Vagina (tissue), 2 donors: ENCODE measurements around the gene MAP1B. TPM values are rescaled to one million over a fixed set of nuclear protein-coding genes. Genes with fewer than 3 reads are reported as not detected.
"Not testable (repeated sequence)": the region's sequence is repeated elsewhere in the genome, so short reads cannot be mapped to it uniquely, and the experiment has no call there.

Experiments
- DNase-seq, 2 donors: peaks; one replicate each; pipeline ENCODE4 v3.0.0-alpha.2; 2017; ENCODE audit errors: extremely low spot score in 2 of 2
- H3K27ac ChIP-seq: fragments of 200-600 bp; sonication (generic); one replicate; pipeline ENCODE4 v1.5.1; 2019
- H3K27me3 ChIP-seq: fragments of 200-600 bp; sonication (generic); one replicate; pipeline ENCODE4 v1.5.1; 2019
- H3K36me3 ChIP-seq, 2 donors: fragments of 200-600 bp; sonication (generic); one replicate each; pipeline ENCODE4 v1.5.1; 2017 to 2019
- H3K4me1 ChIP-seq: fragments of 200-600 bp; sonication (generic); one replicate; pipeline ENCODE4 v1.5.1; 2019
- H3K4me3 ChIP-seq, 2 donors: fragments of 200-600 bp; sonication (generic); 1 replicate in 1 of 2; 2 replicates in 1 of 2; pipeline ENCODE4 v1.5.1; 2016 to 2019
- H3K9me3 ChIP-seq: fragments of 200-600 bp; sonication (generic); one replicate; pipeline ENCODE4 v1.5.1; 2019
- CTCF ChIP-seq, 3 experiments: fragments of 450-650 bp in 2 of 3; fragments of 200-600 bp in 1 of 3; sonication (generic) in 1 of 3; IDR thresholded peaks; one replicate each; pipeline ENCODE4 v1.5.1; 2017 to 2019; ENCODE audit warnings: antibody characterized with exemption in 3 of 3, mild to moderate bottlenecking in 2 of 3, moderate library complexity in 2 of 3
- POLR2A ChIP-seq, 2 donors: fragments of 450-650 bp; IDR thresholded peaks; one replicate each; pipeline ENCODE4 v1.6.1; 2017; ENCODE audit warnings: antibody characterized with exemption in 2 of 2, mild to moderate bottlenecking in 2 of 2, moderate library complexity in 2 of 2
- POLR2AphosphoS5 ChIP-seq, 2 donors: sonication (generic); formaldehyde crosslinking; IDR thresholded peaks; one replicate each; pipeline ENCODE4 v1.9.0; 2017; ENCODE audit warnings: antibody characterized with exemption in 2 of 2, mild to moderate bottlenecking in 2 of 2, low read depth in 1 of 2; ENCODE audit not compliant: insufficient read depth in 1 of 2
- intact Hi-C: fragments of 100-400 bp; cut with DNase I; formaldehyde crosslinking; loops from one replicate; pipeline ENCODE4 v1.15.1; 2023
- total RNA-seq: library from RNA; depleted of rRNA; stranded (reverse); fragments of >200 nt; gene quantifications from one replicate; pipeline ENCODE4 v1.2.3, GENCODE V29; 2016

The MAP1B gene
- total RNA-seq, 1 donor from 2014 or later, result 386 TPM

DNA sequence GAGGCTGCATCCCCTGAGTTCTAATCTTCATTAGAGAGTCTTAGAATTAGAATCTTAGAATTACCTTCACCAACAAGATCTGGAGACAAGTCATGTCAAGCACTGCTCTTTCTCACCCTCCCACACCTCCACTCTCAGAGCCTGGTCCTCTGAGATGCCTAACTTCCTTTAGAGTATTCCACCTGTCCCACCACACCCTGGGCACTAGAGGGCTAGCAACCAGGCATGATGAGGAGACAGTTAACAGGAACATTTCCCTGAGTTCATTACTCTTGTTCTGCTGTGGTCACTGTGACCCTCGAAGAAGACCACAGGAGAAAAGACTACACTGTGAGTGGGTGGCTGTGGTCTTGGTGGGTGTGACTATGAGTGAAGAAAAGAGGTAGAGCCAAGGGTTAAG is 25.2 kb upstream of the MAP1B start:
- H3K9me3 ChIP-seq, result no peaks in the 10 kb centered on the region
- no peak overlapping the region for H3K4me3 ChIP-seq
- DNase-seq, result no peak
- intact Hi-C loops, result no loop called here
- no peak overlapping the region for H3K27ac ChIP-seq
- no peaks in the 10 kb centered on the region for H3K36me3 ChIP-seq
- no peak for TF ChIP-seq POLR2A (IDR thresholded peaks at IDR 0.05)
- no peak for TF ChIP-seq CTCF (IDR thresholded peaks at IDR 0.05)
- TF ChIP-seq POLR2AphosphoS5 (IDR thresholded peaks at IDR 0.05; ENCODE audit: insufficient read depth in 1 of 2, low read depth in 1 of 2), result no peak
- no peaks in the 10 kb centered on the region for H3K27me3 ChIP-seq
- no peaks in the 10 kb centered on the region for H3K4me1 ChIP-seq

GRCh38 chr5:72084876-72085275 is 22.4 kb upstream of the MAP1B start:
- intact Hi-C loops, result no loop called here
- no peak for TF ChIP-seq POLR2AphosphoS5 (IDR thresholded peaks at IDR 0.05; ENCODE audit: insufficient read depth in 1 of 2, low read depth in 1 of 2)
- no peak for TF ChIP-seq POLR2A (IDR thresholded peaks at IDR 0.05)
- no peak for TF ChIP-seq CTCF (IDR thresholded peaks at IDR 0.05)
- H3K4me1 ChIP-seq, result no peaks in the 10 kb centered on the region
- no peak overlapping the region for H3K4me3 ChIP-seq
- H3K36me3 ChIP-seq, result no peaks in the 10 kb centered on the region
- no peaks in the 10 kb centered on the region for H3K9me3 ChIP-seq
- H3K27ac ChIP-seq, result no peak overlapping the region
- DNase-seq, result no peak
- H3K27me3 ChIP-seq, result no peaks in the 10 kb centered on the region

DNA sequence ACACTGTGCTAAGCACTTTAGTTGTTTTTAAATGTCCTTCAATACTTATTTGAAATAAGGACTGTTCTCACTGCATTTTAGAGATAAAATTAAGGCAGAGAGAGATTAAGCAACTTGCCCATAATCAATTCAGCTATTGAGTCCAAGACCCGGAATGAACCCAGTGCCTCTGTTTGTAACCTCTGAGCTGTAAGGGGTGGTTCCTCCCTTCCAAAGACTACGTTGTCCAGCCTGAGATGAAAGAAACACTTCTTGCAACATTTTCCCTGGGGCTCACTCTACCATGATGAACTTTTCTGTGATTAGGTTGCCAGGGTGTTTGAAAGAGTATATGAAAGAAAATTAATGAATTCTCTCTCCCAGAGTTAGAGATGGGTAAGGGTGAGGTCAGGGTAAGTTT is 22.0 kb upstream of the MAP1B start:
- Histone ChIP-seq H3K27ac (no peak overlapping the region), H3K4me1 (no peaks in the 10 kb centered on the region), H3K27me3 (no peaks in the 10 kb centered on the region)

DNA sequence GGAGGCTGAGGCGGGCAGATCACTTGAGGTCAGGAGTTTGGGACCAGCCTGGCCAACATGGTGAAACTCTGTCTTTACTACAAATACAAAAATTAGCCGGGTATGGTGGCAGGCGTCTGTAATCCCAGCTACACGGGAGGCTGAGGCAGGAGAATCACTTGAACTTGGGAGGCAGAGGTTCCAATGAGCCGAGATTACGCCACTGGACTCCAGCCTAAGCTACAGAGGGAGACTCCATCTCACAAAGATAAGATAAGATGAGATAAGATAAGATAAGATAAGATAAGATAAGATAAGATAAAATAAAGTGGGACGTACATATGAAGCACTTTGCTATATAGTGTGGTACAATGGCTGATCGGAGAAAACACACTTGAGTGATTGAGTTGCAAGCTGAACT is 17.6 kb upstream of the MAP1B start:
- intact Hi-C loops, H3K4me1 ChIP-seq: not testable (repeated sequence)

More for the DNA sequence above, 22.0 kb upstream of the MAP1B start:
- DNase-seq, result no peak
- Histone ChIP-seq H3K9me3 (no peaks in the 10 kb centered on the region), H3K36me3 (no peaks in the 10 kb centered on the region), H3K4me3 (no peak overlapping the region)
- intact Hi-C loops, result no loop called here
- no peak for TF ChIP-seq POLR2A (IDR thresholded peaks at IDR 0.05)
- TF ChIP-seq POLR2AphosphoS5 (IDR thresholded peaks at IDR 0.05; ENCODE audit: insufficient read depth in 1 of 2, low read depth in 1 of 2), result no peak
- TF ChIP-seq CTCF (IDR thresholded peaks at IDR 0.05), result no peak

GRCh38 chr5:72092074-72092473 is 15.2 kb upstream of the MAP1B start:
- DNase-seq, result no peak
- Histone ChIP-seq H3K27ac (no peak overlapping the region), H3K4me1 (no peaks in the 10 kb centered on the region), H3K27me3 (no peaks in the 10 kb centered on the region), H3K36me3 (no peaks in the 10 kb centered on the region), H3K4me3 (no peak overlapping the region), H3K9me3 (no peaks in the 10 kb centered on the region)
- no peak for TF ChIP-seq POLR2A (IDR thresholded peaks at IDR 0.05)
- intact Hi-C loops, result no loop called here

More for the DNA sequence above, 17.6 kb upstream of the MAP1B start:
- not testable (repeated sequence) for DNase-seq, H3K4me3 ChIP-seq, H3K27me3 ChIP-seq, H3K36me3 ChIP-seq, H3K9me3 ChIP-seq, H3K27ac ChIP-seq

GRCh38 chr5:72093217-72093616 is 14.1 kb upstream of the MAP1B start:
- no peak for DNase-seq
- H3K27ac ChIP-seq, result no peak overlapping the region
- no peaks in the 10 kb centered on the region for H3K27me3 ChIP-seq
- no peaks in the 10 kb centered on the region for H3K4me1 ChIP-seq
- TF ChIP-seq CTCF (IDR thresholded peaks at IDR 0.05) (no peak), POLR2AphosphoS5 (IDR thresholded peaks at IDR 0.05; ENCODE audit: insufficient read depth in 1 of 2, low read depth in 1 of 2) (no peak), POLR2A (IDR thresholded peaks at IDR 0.05) (no peak)
- intact Hi-C loops, result no loop called here
- no peak overlapping the region for H3K4me3 ChIP-seq
- no peaks in the 10 kb centered on the region for H3K36me3 ChIP-seq
- H3K9me3 ChIP-seq, result no peaks in the 10 kb centered on the region
